Measurements from ENCODE around the gene PRSS8. TPM values are rescaled to one million over a fixed set of nuclear protein-coding genes. Genes with fewer than 3 reads are reported as not detected.
A peak's percentile ranks its signal among the peaks of the same experiment; 100 is the strongest.
"Not testable (repeated sequence)": the region's sequence is repeated elsewhere in the genome, so short reads cannot be mapped to it uniquely, and the experiment has no call there.

PRSS8 gene
- not detected in 2 replicates for total RNA-seq

DNA sequence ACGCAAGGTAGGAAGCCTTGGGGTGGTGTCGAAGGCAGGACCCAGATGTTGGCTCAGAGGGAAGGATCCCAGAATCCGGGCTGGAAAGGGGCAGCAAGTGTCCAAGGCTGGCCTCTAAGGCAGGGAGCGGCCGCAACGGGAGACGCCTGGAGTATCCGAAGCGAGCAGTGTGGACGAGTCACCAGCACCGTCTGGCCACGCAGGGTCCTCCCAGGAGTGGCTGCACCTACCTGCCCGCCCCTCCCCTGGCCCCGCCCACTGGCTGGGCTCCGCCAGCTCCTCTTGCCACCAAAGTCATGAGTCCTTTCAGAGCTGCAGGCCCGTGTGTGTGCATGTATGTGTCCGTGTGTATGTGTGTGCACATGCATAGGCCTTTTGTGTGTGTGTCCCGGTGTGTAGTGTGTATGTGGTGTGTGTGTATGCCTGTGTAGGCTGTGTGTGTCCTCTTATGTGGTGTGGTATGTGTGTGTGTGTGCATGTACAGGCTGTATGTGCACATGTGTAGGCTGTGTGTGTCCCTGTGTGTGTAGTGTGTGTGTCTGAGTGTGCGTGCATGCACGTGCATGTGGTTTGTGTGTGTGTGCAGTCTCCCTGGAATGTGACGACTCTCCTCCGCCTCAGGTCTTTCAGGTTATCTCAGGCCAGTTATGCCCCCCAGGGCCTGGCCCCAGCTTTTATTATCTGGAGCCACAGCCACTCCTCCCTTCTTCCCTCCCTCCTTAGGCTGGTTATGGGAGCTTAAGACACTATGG lies at the start of gene PRSS8:
Gene PRSS8 (minus strand): TSS at position 193 of the 752 bp plus-strand sequence. CDS start 229 bp downstream, outside the sequence.
- no peak for DNase-seq (ENCODE audit: low read depth in 2 of 2)

DNA sequence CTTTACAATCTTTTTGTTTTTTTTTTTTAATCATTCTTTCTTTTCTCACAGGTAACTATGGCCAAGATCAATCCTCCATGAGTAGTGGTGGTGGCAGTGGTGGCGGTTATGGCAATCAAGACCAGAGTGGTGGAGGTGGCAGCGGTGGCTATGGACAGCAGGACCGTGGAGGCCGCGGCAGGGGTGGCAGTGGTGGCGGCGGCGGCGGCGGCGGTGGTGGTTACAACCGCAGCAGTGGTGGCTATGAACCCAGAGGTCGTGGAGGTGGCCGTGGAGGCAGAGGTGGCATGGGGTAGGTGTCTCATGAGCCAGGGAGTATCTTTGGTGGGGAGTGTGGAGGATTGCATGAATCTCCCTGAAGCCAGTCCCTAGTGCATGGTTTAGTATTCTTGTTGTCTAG lies 49.4 kb upstream of the PRSS8 start:
- no peak for DNase-seq (ENCODE audit: low read depth in 2 of 2)

DNA sequence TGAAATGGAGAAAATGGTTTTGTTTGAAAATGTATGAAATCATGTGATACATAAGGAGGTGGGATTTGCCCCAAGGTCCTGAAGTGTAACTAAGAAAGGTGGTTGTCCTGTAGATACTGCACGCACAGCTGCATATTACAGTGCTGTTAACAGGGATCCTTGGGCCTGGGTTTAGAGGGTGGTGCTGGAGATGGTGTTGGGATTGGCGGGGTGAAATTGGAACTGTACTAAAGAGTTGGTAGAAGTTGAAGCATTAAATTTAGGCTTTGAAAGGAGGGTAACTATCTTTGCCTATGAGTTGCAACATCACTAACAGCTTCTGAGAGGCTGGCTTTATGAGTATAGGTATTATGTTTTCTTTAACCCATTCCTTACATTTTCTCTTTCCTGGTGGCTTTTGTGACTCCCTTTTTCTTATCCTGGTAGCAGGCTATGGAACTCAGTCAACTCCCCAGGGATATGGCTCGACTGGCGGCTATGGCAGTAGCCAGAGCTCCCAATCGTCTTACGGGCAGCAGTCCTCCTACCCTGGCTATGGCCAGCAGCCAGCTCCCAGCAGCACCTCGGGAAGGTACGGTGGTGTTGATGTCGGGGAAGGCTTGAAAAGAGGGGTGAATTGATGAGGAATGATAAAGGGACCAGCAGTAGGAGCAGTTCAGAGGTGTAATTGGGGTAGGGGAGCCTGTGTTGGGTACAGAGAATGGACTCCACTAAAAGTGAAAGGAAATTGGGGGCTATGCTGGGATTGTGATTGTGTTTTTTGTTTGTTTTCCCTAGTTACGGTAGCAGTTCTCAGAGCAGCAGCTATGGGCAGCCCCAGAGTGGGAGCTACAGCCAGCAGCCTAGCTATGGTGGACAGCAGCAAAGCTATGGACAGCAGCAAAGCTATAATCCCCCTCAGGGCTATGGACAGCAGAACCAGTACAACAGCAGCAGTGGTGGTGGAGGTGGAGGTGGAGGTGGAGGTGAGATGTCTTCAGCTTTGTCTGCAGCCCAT lies 48.2 kb upstream of the PRSS8 start:
- DNase-seq (ENCODE audit: low read depth in 2 of 2): peak; percentile 29 to 34

DNA sequence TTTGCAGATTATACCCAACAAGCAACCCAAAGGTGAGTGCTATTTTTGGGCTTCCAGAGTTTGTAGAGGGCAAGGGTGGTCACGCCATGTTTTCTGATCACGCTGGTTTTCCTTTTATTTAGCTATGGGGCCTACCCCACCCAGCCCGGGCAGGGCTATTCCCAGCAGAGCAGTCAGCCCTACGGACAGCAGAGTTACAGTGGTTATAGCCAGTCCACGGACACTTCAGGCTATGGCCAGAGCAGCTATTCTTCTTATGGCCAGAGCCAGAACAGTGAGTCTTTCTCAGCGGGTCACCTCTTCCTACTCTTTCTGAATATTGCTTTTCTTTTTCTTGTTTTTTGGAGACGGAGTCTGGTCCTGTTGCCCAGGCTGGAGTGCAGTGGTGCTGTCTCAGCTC lies 46.9 kb upstream of the PRSS8 start:
- peak in 1 of 2 donors; percentile 18 for DNase-seq (ENCODE audit: low read depth in 2 of 2)

DNA sequence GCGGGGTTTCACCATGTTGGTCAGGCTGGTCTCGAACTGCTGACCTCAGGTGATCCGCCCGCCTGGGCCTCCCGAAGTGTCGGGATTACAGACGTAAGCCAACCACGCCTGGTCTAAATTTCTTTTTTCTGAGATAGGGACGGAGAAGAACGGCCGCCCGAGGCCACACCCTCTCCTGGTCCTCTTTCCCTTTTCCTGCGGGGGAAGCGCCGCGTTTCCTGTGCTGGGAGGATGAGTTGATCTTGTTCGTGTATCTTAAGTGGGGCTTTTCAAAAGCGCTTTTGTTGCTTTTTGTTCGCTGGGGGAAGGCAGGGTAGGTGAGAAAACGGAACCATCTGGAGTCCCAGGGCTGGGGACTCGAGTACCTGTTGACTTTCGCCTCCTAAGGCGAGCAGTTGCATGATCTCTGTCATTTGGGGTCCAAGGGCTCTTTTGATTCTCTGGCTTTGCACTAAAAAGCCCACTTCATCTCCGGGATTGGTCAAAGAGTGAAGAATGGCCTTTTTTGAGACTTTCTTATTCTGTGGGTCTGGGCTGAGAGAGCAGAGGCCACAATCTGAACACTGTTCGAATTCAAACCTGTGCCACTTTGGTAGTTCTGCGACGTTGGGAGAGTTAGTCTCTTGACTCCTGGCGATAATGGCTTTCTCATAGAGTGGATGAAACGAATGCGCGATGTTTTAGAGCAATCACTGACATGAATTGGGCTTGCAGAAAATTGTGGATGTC lies 45.7 kb upstream of the PRSS8 start:
- peak; percentile 47 to 69 for DNase-seq (ENCODE audit: low read depth in 2 of 2)

DNA sequence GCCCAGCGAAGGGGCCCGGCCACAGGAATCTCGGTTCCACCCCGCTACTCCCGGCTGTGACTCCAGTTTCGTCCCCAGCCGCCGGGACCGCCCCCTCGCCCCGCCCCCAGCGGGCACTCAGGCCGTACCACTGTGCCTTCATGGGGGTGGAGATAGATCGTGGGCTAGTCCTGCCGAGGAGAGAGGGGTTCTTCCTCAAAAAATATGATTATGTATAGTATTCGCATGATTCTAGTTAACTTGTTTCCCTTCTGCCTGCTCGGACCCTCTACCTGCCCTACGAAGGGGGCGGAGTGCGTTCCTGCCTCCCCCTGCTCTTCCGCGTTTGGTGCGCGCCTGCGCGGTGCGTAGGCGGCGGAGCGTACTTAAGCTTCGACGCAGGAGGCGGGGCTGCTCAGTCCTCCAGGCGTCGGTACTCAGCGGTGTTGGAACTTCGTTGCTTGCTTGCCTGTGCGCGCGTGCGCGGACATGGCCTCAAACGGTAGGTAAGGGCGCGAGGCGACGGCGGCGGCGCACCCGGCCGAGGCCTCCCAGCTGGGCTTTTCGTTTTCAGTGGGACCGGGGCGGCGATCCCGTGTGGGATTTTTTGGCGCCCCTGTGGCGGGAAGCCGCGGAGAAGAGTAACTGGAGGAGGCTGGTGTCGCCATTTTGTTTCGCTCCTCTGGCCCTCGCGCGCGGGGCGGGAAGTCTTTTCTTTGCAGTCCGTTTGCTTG lies 44.4 kb upstream of the PRSS8 start, which contains the start of gene FUS:
Gene FUS (plus strand): TSS at position 393 of the 713 bp plus-strand sequence. CDS start 76 bp downstream, at position 469.
- peak; percentile 93 to 96 for DNase-seq (ENCODE audit: low read depth in 2 of 2)

DNA sequence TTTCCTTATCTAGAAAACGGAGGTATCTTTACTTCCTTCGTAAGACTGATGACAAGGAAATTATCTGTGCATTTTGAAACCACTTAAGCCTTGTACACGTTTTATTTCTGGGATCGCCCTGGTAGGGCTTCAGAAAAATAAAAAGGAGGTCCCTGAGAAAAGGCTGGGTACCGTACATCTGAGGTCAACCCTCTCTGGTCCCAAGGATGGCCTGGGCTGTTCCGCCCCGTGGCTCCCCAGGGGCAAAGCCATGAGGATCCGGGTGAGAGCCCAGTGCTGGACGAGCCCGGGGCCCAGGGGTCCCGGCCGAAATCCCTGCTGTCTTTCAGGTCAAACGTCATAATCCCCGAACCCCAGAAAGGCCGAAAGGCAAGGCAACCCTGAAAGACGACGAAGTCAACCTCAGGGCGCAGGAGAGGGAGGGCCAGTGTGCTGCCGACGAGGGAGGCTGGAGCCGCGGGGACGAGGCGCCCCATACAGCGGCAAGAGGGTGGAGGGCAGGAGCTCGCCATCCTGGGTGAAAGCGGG lies 43.8 kb upstream of the PRSS8 start:
- DNase-seq (ENCODE audit: low read depth in 2 of 2): no peak

DNA sequence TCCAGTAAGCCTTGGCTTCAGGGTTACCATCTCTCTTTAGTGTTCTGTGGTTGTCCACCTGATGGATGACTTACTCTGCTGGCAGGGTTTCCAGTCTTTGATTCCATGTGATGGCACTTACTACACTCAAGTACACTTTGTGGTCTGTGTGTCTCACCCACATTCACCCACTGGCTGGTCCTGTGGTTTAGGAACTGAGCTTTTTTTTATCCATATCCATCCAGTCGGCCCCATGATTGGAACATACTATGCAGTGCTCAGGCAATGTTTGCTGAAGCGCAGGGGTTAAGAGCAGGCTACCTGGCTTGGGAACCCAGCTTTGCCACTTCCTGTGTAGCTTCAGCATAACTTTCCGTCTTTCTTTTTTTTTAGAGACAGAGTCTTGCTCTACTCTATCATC lies 41.6 kb upstream of the PRSS8 start:
- DNase-seq (ENCODE audit: low read depth in 2 of 2): no peak

DNA sequence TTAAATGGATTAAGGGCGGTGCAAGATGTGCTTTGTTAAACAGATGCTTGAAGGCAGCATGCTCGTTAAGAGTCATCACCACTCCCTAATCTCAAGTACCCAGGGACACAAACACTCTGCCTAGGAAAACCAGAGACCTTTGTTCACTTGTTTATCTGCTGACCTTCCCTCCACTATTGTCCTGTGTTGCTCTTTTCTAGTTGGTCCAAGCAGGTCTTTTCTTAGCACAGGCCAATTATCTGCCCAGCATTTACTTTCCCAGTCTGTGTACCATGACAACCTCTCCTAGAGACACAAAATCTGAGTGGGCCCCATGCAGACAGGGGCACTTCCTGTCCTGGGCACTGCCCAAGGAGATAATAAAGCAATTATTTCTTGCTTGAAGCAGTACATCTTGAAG lies 34.5 kb upstream of the PRSS8 start:
- not testable (repeated sequence) for DNase-seq (ENCODE audit: low read depth in 2 of 2)

DNA sequence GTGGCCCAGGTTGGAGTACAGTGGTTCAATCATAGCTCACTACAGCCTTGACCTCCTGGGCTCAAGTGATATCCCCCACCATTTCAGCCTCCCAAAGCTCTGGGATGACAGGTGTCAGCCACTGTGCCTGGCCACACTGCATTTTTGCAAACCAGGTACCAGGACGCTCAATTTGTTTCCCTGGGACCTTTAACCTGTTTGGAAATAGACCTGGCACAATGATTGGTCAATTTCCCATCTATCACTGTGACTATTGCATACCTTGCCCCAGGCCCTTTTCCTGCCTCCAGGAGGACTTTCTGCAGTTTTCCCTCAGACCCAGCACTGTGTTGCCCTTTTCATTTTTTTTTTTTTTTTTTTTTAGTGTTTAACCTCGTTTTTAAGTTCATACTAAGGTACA lies 33.3 kb upstream of the PRSS8 start:
- no peak for DNase-seq (ENCODE audit: low read depth in 2 of 2)

DNA sequence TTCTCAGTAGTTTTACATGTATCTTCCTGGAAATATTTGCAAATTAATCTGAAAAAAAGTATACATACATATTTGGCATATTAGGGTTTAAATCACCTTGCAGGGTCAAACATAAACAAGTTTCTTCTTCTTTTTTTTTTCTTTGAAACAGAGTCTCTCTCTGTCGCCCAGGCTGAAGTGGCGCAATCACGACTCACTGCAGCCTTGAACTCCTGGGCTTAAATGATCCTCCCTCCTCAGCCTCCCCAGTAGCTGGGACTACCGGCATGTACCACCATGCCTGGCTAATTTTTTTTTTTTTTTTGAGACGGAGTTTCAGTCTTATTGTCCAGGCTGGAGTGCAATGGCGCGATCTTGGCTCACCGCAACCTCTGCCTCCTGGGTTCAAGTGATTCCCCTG lies 31.8 kb upstream of the PRSS8 start:
- DNase-seq (ENCODE audit: low read depth in 2 of 2): no peak

DNA sequence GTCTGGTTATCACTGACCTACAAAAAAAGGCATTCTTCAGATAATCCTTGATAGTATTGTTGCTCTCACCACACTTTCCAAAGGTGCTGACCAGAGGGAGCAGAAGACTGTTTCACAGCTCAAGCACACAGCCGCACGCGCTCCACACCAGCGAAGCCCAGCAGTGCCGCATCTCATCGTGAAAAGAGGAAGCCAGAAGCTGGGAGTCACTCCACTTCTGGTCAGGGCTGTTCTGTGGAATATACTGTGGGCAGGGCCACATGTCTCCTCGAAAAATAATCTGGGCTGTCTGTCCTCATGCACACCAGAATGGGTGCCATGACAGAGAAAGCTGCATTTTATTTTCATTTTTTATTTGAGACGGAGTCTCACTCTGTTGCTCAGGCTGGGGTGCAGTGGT lies 21.6 kb upstream of the PRSS8 start:
- no peak for DNase-seq (ENCODE audit: low read depth in 2 of 2)

DNA sequence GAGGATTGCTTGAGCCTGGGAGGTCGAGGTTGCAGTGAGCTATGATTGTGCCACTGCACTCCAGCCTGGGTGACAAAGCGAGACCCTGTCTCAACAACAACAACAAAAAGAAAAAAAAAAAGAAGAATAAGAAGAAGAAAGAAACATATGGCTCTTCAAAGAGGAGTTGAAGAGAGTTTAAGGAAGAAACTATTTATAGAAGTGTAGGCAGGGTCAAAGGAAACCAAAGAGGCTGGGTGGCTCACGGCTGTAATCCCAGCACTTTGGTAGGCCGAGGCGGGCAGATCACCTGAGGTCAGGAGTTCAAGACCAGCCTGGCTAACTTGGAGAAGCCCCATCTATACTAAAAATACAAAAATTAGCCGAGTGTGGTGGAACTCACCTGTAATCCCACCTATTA lies 15.4 kb upstream of the PRSS8 start:
- not testable (repeated sequence) for DNase-seq (ENCODE audit: low read depth in 2 of 2)

DNA sequence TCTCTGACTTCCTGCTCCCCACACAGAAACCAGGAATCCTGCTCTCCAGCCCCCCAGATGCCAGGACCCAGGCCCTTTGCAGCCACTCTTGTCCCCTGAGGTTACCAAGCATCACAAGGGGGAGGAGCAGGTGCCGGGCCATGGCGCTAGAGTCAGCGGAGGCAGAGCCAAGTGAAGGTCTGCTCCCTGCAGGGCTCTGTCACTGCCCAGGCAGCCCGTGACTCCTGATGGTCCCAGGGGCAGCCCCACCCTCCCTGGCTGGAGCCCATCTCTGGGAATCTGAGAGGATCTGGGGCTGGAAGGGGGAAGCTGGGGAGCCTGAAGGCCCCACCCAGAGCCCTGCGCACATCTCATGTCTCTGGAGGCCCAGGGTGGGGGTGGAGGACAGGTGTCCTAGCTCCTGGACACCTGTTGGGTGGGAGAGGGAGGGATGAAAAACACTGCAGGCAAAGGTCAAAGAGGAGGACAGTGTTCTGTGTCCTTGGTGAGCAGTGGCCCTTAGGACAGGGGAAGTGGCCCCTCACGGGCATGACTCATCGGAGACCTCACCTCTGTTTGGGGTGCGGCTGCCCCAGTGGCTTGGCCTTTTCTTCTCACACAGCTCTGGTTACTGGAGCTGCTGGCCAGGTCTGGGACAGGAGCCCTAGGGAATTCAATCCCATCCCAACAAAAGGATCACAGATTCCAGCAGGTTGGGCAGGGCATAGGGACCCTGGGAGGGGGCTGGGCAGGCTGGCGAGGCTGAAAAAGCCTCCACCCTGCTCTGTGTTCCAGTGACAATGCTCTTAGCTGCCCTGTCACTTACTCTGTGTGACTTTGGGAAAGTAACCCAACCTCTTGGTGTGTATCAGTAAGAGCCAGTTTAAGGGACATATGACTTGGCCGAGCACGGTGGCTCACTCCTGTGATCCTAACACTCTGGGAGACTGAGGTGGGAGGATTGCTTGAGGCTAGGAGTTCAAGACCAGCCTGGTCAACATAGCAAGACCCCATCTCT lies 14.7 kb upstream of the PRSS8 start, which contains the start of gene PRSS36:
Gene PRSS36 (minus strand): TSS at position 173 of the 997 bp plus-strand sequence. CDS start 31 bp downstream, at position 142.
- DNase-seq (ENCODE audit: low read depth in 2 of 2): no peak

DNA sequence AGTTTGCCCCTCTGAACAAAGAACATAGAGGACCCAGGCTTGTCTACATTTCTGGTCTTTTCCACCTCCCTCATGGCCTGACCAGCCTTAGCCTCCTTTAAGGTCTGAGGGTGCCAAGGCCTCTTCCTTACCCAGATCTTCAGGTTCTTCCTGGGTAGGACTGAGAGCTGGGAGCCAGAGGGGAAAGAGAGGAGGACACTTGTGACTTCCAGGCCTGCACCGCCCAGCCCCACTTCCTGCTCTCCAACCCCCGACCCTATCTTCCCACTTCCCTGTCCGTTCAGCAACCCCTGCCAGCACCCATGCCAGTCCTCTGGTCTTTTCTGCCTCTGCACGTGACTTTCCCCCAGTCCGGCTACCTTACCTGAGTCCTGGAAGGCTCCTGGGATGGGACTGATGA lies 13.8 kb upstream of the PRSS8 start:
- no peak for DNase-seq (ENCODE audit: low read depth in 2 of 2)

DNA sequence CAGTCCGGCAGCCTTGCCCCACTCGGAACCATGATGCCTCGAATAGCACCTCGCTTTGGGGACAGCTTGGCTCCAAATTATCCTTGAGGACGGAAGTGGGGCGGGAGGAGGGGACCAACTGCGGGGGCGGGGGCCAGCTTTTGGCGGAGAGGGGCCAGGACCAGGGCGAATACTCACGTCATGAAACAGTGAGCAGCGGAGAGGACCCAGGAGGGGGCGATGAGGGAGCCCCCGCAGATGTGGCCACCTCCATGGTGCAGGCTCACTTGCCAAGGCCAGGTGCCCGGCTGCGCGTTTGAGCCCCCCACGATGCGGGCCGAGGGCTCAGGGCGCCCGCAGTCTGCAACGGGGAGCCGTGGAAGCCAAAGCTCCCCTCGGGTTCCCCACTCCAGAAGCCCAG lies 13.4 kb upstream of the PRSS8 start:
- DNase-seq (ENCODE audit: low read depth in 2 of 2): no peak

DNA sequence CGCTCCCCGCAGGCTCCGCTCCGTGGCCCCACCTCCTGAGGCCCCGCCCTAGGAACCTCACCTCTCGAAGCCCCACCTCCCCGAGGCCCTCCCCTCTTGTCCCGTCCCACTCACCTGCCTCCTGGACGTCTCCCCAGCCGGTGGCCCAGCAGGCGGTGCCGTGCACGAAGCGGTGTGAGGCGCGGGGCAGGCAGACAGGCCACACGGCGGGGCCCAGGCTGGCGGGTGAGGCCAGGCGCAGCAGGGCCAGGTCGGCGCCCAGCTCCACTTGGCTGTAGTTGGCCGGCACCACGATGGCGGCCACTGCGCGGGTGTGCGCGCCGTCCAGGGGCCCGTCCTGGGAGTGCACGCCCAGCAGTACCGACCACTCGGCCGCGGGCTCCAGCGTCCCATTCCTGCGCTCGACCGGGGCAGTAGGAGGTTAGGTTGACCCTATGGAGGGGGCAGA lies 12.8 kb upstream of the PRSS8 start:
- no peak for DNase-seq (ENCODE audit: low read depth in 2 of 2)

DNA sequence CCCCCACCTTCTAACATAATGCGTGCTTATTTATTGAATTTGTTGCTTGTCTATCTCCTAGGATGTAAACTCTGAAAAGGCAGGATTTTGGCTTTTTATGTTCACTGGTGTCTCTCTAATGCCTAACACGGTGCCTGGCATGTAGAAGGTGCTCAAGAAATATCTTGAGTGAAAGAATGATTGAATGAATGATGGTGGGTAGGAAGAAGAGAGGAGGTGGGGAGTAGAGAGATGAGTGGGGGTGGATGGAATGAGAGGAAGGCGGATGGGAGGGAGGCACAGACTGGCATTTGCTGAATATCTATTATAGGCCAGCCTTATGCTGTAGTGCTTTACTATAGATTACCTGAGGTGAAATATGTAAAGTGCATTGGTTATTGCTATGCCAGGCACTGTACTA lies 12.0 kb upstream of the PRSS8 start:
- no peak for DNase-seq (ENCODE audit: low read depth in 2 of 2)

DNA sequence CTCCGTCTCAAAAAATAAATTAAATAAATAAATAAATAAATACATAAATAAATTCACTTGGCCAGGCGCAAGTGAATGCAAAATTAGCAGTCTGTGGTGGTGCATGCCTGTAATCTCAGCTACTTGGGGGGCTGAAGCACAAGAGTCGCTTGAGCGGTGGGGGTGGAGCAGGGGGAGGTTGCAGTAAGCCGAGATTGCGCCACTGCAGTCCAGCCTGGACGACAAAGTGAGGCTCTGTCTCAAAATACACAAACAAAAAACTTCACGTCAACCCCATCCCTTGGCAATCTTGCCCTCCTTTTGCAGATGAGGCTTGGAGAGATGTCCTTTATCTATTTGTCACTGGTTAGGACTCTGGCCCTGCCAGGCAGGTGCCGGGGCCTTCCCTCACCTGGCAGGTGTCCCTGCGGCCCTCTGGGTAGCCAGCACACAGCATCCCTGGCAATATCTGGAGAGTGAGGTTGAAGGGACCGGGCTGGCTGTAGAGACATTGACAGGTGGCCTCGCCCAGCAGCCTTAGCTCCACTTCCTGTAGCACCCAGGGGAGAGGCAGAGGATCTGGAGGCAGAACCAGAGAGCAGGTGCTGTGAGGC lies 10.0 kb upstream of the PRSS8 start:
- no peak for DNase-seq (ENCODE audit: low read depth in 2 of 2)

All from lung microvascular endothelial cell (primary cell).